WTC11 (cell line): ENCODE results near the gene ZSCAN20.

ENCODE experiments used
- ATF2 ChIP-seq: sonication (generic); formaldehyde crosslinking; IDR thresholded peaks from 2 replicates; pipeline ENCODE4 v1.8.1; 2022; ENCODE audit warnings: low read depth, missing genetic modification reagents, borderline replicate concordance
- CTCF ChIP-seq: fragments of 200-600 bp; IDR thresholded peaks from 2 replicates; pipeline ENCODE4 v1.8.0; 2022; ENCODE audit warnings: antibody characterized with exemption
- NFE2L1 ChIP-seq: sonication (generic); formaldehyde crosslinking; IDR thresholded peaks from 2 replicates; pipeline ENCODE4 v1.8.1; 2023; ENCODE audit warnings: missing genetic modification reagents
- TEAD1 ChIP-seq: sonication (generic); formaldehyde crosslinking; IDR thresholded peaks from 2 replicates; pipeline ENCODE4 v1.8.0; 2022; ENCODE audit warnings: mild to moderate bottlenecking, missing genetic modification reagents
- ZNF121 ChIP-seq: sonication (generic); formaldehyde crosslinking; IDR thresholded peaks from 2 replicates; pipeline ENCODE4 v1.8.0; 2023; ENCODE audit warnings: missing genetic modification reagents
- ZNF138 ChIP-seq: sonication (generic); formaldehyde crosslinking; conservative IDR thresholded peaks from 2 replicates; pipeline ENCODE4 v1.8.1; 2022; ENCODE audit warnings: mild to moderate bottlenecking, moderate library complexity, missing genetic modification reagents

GRCh38 chr1:33527934-33528333 lies 55.5 kb downstream of the ZSCAN20 start:
- TF ChIP-seq ZNF121 (CRISPR knock-in tag) (no peak), NFE2L1 (CRISPR knock-in tag) (no peak), CTCF (no peak), ATF2 (CRISPR knock-in tag) (no peak), TEAD1 (CRISPR knock-in tag) (no peak), ZNF138 (CRISPR knock-in tag) (no peak)
